DMS153 treated with DMSO at 0.1 percent for 48 hours (cell line): Measurements from ENCODE around the gene SCUBE2.

Source experiments
- DNase-seq: peaks from one replicate; lab custom pipeline; 2025; ENCODE audit not compliant: unreplicated experiment; lab: John Stamatoyannopoulos, UW

SCUBE2 gene

DNA sequence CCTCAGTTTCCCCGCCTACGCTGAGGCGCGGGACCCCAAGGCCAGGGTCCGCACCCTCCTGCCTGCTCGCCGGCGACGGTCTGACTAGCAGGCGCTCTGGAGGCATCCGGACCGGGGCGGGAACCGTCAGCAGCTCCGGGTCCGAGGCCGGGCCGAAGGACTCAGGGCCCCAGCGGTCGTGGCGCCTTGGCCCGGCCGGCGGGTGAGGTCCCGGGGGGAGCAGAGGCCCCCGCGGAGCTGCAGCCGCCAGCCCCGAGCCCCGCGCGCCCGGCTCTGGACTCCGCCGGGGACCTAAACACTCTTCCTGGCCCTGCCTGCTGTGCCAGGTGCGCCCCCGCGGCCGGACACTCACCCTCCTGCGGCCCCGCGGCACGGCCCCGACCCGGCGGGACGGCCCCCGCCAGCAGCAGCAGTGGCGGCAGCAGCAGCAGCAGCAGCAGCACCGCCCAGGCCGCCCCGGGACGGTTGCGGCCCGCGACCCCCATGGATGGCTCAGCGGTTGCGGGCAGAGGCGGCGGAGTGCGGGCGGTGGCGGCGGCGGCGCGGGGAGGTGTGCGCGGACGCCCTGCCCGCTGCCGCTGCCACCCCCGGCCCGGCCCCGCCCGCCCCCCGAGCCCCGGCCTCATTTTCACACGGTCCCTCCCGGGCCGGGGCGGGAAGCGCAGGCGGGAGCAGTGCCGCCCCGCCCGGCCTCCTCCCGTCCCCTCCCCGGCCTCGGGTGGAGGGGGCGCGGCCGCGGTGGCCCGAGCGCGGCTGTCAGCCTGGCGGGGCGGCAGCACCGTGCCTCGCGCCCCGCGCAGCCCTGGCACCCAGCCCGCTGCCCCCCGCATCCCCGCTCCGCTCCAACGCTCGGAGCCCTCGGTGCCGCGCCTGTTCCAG, at the start of gene SCUBE2:
TSS of gene SCUBE2 (minus strand) at position 556 of the 879 bp plus-strand sequence. CDS start at position 485, 71 bp downstream.
- DNase-seq, result no peak

DNA sequence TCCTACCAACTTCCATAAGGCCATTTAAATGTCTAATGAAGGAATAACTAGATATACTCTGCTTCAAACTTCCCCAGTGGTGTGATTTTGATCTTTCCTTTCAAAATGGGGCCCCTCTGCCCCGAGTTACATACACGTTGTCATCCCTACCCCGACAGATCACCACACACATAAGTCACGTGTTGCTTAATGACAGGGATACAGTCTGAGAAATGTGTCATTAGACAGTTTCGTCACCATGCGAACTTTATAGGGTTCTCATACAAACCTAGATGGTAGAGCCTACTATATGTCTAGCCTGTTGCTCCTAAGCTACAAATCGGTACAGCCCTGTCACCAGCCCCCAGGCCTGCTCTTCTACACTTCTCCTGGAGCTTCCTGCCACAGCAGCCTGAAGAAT, 49.8 kb upstream of the SCUBE2 start:
- DNase-seq, result no peak

DNA sequence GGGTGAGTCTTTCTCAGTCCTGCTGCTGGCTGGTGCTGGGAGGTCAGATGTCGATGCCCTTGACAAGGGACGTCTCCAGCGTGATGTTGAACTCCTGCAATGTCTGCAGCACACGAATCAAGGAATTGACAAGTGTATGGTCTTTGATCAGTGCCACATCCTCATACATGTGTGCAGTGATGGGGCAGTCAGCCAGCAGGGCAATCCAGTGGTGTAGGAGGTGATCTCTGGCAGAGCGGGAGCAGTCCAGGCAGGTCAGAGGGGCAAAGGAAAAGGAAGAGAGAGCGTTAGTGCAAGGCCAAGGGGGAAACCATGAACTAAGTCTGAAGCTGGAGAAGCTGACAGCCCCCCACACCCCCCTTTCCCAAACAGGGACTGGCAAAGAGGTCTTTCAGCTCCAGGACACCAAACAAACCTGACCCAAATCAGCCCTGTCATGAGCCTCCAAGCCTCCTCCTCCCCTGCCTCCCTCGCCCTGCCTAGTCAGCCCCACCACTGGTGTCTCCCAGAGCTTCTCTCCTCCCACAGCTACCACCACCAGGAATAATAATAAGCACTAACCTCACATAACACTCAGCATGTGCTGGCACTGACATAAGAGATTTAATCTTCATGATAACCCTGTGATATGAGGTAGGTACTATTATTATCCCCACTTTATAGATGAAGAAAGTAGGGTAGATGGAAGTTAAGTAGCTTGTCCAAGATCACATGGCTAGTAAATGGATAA, 48.4 kb upstream of the SCUBE2 start:
- no peak for DNase-seq

DNA sequence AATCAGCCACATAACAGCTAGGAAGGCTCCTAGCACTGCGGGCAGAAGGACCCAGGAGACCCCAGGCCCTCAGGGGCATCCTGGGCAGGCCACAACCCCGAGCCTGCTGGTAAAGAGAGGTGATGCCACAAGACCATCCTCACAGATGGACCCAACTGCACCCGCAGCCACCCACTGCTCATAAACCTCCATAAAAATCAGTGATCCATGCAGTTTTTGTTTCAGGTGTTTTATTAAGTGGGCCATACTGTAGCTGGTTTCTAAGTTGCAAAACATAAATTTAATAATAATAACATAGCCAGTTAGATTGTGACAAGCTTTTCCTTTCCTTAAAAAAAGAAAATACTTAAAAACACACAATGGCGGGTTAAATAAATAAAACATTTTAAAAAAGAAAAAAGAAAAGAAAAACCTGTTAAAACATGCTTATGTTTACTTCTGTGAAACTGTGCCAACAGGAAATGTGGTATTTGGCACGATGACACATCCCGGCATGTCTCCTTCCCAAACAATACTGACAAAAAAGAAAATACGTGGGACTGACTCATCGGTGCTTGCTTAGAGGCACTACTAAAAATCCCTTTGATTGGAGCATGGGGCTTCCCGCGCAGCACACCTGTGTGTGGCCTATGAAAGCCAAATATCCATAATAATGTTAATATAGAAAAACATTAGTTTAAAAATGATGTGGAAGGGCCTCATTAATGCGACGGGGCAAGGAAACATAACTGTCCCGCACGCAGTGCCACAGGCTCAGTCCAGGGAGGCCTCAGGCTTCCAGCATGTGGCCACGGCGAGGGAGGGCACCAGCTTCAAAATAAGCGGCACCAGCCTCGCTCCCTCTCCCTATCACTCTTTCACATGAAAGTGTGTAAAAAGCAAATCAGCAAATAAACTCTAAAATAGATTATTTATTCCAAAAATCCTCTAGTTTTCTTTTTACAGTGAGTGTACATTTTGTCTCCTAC, 47.5 kb upstream of the SCUBE2 start:
- peak; percentile 97 for DNase-seq

DNA sequence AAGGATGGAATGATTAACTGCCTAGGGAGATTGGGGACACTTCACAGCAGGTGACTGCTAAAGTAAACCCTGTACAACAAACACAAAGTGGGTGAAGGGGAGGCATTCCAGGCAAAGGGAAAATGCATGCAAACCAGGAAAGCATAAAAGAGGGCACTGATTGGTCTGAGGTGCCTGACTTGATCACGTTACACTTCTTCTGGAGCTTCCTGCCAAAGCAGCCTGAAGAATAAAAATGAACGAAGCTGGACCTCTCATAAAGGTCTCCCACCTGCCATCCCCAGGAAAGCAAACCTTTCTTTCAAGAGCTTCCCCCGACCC, 46.7 kb upstream of the SCUBE2 start:
- peak; percentile 86 for DNase-seq

DNA sequence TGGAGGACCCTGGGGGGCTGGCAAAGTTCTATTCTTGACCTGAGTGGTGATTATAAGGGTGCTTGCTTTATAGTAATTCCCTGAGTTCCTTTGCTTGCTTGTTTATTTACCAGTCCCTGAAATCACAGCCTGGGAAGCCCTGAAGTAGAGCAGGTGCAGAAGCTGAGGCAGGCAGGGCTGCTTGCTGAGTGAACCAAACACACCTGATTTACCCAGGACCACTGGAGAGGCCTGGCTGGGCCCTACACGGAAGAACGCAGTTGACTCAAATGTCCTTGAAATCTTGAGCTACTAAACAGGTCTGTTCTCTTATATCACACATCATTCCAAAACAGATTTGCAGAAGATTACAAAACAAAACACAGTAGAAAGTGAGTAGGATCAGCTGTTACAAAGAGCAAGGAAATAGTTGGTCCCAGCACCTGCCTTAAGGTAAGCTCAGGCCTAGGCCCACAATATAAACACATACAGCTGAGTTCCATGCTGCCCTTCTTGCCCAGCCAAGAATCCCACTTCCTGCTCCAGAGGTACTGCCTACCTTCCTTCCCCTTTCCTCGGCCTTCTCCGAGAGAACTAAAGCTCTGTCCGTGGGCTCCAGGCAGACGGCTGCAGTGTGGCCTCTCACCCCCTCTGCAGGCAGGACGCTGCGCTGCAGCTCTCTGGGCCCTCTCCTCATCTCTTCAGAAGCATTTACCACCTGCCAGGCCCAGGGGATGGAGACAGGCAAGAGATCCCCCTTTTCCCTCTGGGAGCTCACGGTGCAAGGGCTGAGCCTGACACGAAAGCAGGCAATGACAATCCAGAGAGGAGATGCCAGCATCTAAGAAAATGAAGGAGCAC, 46.1 kb upstream of the SCUBE2 start:
- DNase-seq, result peak; percentile 87

DNA sequence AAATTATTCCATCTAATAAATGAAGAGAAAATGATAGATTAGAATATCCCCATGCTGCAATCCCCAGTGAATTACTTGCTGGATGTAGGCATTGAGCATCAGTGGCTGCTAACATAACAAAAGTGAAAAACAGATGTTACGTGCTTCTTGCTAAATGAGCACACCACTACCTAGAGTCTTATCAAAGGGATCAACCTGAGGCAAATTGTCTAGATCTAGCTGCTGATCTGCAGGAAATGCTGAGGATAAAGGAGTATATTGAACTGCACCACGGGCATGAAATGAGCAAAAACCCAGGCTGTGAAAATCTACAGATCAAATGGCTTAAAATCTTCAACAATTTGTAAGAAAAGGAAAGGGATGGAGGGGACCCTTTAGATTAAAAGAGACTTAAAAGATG, 45.3 kb upstream of the SCUBE2 start:
- DNase-seq, result no peak

DNA sequence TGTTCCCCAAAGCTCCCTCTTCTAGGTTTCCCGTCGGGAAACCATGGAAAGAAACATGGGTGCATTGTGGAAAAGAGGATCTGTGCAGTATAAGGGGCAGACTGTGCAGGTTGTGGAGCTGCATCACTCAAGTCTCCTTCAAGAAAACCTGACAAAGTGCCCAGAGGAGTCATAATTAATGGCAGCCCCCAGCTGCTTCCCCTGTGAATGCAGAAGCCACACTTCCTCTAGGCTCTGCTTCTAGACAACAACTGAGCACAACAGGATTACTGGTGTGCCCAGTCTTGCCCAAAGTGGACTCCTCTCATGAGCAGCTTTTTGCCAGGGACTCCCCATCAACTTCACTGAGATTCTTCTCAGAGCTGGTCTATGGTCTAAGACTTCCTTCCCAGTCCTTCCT, 42.6 kb upstream of the SCUBE2 start:
- DNase-seq, result no peak

DNA sequence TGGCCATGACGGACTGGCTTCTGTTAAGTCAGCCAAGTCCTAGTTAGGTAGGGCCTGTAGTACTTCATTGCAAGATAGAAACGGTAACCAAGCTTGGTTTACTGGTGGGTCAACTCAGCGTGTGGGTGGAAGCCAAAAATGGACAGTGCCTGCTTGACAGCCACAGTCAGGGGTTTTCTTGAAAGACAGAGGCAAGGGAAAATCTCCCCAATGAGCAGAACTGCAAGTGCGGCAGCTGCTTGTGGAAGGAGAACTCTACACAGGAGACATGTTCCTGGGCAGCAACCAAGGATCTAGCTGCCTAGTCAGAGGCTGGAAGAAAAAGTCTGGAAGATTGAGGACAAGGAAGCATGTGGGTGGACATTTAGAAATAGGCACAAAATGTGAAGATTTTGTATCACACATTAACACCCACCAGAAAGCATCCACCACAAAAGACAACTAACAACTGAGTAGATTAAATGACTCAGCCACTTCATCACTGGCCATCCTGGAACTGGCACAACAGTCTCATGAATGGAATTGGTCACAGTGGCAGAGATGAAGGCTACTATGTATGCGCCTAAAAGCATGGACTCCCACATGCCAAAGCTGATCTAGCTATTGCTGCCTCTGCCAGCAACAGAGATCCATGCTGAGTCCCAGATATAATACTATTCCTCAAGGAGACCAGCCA, 40.9 kb upstream of the SCUBE2 start:
- no peak for DNase-seq

DNA sequence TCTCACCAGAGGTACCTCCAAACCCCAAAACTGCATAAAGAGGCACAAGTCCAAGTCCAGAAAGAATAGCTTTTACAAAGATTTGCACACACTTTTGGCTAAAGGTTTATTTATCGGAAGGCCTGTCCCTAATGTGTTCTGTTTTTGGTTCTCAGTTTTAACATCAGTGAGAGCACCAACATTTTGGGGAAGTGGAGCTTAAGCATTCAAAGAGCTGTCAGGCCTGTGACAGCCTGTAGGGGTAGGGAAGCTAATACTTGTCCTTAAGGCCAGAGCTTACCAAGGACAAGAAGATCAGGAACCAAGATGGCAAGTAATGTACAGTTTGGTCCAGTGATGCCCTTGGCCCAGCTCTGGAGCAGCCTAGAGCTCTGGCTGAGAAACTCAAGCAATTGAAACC, 38.9 kb upstream of the SCUBE2 start:
- no peak for DNase-seq

DNA sequence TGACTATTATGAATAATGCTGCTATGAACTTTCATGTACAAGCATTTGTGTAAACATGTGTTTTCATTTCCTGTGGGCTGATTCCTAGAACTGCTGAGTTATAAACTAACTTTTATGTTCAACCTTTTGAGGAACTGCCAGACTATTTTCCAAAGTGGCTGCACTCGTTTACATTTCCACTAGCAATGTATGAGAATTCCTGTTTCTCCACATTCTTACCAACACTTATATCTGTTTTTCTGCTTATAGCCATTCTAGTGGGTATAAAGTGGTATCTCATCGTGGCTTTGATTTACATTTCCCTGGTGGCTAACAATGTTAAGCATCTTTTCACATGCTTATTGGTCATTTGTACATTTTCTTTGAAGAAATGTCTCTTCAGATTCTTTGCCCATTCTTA, 35.2 kb upstream of the SCUBE2 start:
- DNase-seq, result no peak

DNA sequence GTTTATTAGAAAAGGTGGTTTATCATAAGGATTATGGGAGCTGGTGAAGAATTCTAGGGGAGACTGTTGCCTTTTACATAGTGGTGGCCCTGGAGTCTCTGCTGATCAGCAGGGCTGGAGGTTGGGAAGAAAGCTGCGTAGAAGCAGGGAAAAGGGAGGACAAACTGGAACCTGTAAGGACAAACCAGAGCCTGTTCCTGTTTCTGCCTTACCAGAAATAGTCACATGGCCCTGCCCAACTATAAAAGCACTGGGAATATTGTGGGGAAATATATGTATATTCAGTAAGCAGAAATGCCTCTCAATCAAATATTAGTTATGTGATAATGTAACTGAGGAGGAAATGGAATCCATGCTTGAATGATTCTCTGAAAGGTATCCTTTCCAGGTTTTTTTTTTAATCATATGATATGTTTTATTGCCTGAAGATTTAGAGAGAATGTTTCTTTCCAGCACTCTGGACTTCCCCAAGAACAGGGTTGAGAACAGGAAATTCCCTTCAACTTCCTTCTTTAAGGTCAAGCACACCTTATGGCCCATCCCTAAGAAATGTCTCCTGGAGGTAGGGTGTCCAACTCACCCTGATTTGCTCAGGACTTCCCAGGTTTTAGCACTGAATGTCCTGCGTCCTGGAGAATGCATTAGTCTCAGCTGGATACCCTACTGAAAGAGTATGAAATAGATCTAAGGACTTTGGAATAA, 33.9 kb upstream of the SCUBE2 start:
- DNase-seq, result no peak

DNA sequence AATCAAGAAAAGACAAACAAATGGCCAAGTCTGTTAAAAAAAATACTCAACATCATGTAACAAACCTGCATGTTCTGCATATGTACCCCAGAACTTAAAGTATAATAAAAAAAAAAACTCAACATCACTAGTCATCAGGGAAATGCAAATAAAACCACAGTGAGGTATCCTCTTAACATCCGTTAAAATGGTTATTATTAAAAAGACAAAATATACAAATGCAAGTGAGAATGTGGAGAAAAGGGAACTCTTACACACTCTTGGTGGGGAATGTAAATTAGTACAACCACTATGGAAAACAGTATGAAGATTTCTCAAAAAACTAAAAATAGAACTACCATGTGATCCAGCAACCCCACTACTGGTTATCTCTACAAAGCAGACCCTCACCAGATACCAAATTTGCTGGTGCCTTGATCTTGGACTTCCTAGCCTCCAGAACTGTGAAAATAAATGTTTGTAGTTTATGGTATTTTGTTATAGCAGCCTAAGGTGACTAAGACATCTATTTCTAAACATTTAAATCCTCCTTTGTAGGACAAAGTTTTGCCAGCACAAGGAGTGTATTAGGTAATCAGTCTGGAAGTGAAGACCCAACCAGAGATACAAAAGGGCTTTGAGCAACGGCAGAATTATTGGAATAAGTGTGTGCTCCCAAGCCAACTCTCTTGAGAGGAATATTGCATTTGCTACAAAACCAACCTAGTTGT, 32.4 kb upstream of the SCUBE2 start:
- DNase-seq, result no peak

DNA sequence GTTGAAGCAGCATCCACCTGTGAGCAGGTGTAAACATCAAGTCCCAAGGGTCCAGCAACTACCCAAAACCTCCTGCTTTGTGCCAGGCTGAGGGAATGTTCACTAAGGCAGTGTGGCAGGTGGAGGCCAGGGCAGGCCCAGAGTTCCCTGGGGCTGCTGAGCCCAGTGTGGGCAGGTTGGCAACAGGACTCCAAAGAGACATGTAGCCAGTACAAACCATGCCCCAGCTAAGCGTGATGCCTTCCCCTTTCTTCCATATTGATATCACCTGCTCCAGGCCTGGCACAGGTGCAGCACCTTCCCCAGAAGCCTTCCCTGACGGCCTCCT, 30.0 kb upstream of the SCUBE2 start:
- DNase-seq, result no peak

DNA sequence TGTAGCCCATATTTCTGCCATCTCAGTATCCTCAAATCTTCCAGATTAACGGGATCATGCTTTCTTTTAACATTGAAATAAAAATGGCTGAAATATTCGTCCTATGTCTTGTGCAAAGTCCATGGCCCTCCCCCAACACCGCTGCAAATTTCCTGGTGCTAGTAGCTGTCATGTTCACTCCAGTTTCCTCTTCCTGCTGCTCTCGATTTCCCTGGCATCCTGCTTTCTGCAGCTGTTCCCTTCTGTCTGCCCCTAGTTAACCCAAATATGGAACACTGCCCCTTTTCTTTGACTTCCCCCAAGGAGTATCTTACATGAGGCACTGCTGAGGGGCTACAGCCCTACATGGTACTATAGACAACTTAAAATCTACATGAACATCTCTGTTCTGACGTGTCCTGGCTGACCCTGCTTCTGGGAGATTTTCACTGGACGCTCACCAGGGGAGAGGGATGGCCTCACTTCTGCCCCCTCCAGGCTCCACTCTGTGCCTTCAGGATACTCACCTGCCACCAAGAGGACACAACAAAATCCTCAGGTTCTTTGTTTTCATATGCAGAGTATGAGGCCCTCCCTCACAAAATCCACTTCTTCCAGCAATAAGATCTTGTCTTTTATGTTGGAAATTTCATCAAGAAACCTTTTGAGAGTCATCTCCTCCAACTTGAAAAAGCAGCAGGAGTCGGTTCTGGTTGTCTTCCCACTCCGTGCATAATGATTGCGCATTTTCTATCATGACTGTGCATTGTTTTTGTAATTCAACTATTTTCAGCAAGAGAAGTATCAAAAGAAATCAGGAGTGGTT, 29.5 kb upstream of the SCUBE2 start:
- DNase-seq, result no peak

DNA sequence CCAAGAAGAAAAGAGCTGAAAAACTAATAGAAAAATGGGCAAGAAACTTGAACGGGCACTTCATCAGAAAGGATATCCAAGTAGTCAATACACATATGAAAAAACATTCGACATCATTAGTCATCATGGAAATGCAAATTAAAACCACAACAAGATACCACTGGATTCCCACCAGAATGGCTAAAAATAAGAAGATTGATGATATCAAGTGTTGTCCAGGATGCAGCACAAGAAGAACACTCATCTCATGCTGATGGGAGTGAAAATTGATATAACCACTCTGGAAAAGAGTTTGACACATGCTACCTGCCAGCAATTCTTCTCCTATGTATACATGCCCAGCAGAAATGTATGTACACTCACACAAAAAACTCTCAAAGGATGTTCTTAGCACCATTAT, 26.9 kb upstream of the SCUBE2 start:
- DNase-seq, result no peak

DNA sequence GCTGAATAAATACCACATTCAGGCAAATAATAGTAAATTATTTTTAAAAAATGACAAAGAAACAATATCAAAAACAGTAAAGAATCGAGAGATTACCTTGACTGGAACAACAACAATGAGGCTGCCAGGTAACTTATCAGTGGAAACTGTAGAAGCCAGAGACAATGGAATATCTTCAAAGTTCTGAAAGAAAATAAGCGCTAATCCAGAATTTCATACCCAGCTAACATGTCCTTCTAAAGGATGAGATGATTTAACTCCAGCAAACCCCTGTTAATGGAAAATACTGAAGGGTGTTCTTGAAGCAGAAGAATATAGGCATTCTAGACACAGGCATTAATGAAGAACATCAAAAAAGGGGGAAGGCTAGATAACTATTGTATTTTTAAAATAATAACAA, 20.7 kb upstream of the SCUBE2 start:
- no peak for DNase-seq
